Heart right ventricle (tissue), 16 donors: ENCODE data around the gene SLC25A13. TPM values are rescaled to one million over a fixed set of nuclear protein-coding genes. Genes with fewer than 3 reads are reported as not detected.

Experiments used
- ATAC-seq, 8 donors: fragments of 200-7000 bp; cut with Tn5 transposase; one replicate each; pipeline ENCODE4 v1.9.1; 2020; ENCODE audit warnings: mild to moderate bottlenecking in 8 of 8, moderate library complexity in 8 of 8, moderate number of reproducible peaks in 1 of 8
- DNase-seq, 2 donors: peaks; one replicate each; pipeline ENCODE4 v3.0.0-alpha.2; 2020
- H3K27ac ChIP-seq, 10 donors: fragments of 200-600 bp; sonication (generic) in 2 of 10; one replicate each; pipeline versions ENCODE4 v1.5.0 to v1.8.0; 2020 to 2022; ENCODE audit warnings: mild to moderate bottlenecking in 3 of 10
- H3K27me3 ChIP-seq, 7 donors: fragments of 200-600 bp; one replicate each; pipeline ENCODE4 v1.8.0; 2021 to 2022; ENCODE audit warnings: mild to moderate bottlenecking in 2 of 7
- H3K36me3 ChIP-seq, 9 donors: fragments of 200-600 bp; sonication (generic) in 1 of 9; one replicate each; pipeline versions ENCODE4 v1.5.0 to v1.8.0; 2020 to 2022; ENCODE audit warnings: mild to moderate bottlenecking in 2 of 9
- H3K4me1 ChIP-seq, 9 donors: fragments of 200-600 bp; sonication (generic) in 1 of 9; one replicate each; pipeline versions ENCODE4 v1.5.0 to v1.8.0; 2020 to 2022; ENCODE audit warnings: mild to moderate bottlenecking in 4 of 9
- H3K4me3 ChIP-seq, 10 donors: fragments of 200-600 bp; sonication (generic) in 2 of 10; one replicate each; pipeline versions ENCODE4 v1.5.0 to v1.8.0; 2020 to 2022; ENCODE audit warnings: mild to moderate bottlenecking in 7 of 10, moderate library complexity in 2 of 10
- H3K9me3 ChIP-seq, 11 donors: fragments of 200-600 bp in 10 of 11; sonication (generic) in 2 of 11; one replicate each; pipeline versions ENCODE4 v1.5.0 to v1.8.0; 2013 to 2022; ENCODE audit warnings: mild to moderate bottlenecking in 2 of 11, control low read depth in 1 of 11, moderate library complexity in 1 of 11
- CTCF ChIP-seq, 9 donors: fragments of 200-600 bp; sonication (generic) in 2 of 9; IDR thresholded peaks; one replicate each; pipeline versions ENCODE4 v1.5.0 to v1.8.0; 2021 to 2022; ENCODE audit warnings: antibody characterized with exemption in 9 of 9, mild to moderate bottlenecking in 5 of 9, moderate library complexity in 1 of 9
- WGBS, 2 donors: extraction: QIAGEN DNeasy Blood & Tissue Kit; methylation state at CpG; one replicate each; pipeline ENCODE4 v1.1.7; 2013; ENCODE audit warnings: inconsistent platforms in 1 of 2; 5-methylcytosine and 5-hydroxymethylcytosine counted together
- intact Hi-C, 10 donors: fragments of 100-400 bp; cut with DNase I; formaldehyde crosslinking; loops; one replicate each; pipeline versions ENCODE4 v1.11.1 to v1.14.2; 2022
- polyA plus RNA-seq, 2 donors: library from polyadenylated mRNA; stranded (reverse); fragments of 200-250 nt; gene quantifications; one replicate each; pipeline ENCODE4 v1.2.3, GENCODE V29; 2013
- total RNA-seq, 10 donors: library from RNA; stranded (reverse); fragmentation: NEBNext Ultra II Directional in 3 of 10; extraction: Animal tissue kit (Norgen Biotek cat#: 25700) in 3 of 10; gene quantifications; one replicate each; pipeline versions ENCODE4 v1.2.1 to v1.2.4, GENCODE V29; 2021 to 2023
- donor health status: Arrhythmogenic right ventricular cardiomyopathy.
- donor health status: ischemic (EF 13 %, LVEDD 7.1; RV severe dilation, severe dysfunction).
- donor health status: healthy with polysubstance abuse.
- donor health status: DM: no; HTN: yes; CAD: no.
- donor health status: DM: no; HTN: no; CAD: no.
- donor health status: ischemic (EF 25% LVEDD 6.9; RV normal size, moderate dysfunction).
- donor health status: ischemic (EF 25% LVEDD 5.7; RV mildly dilated, moderate dysfunction).
- donor health status: healthy.
- donor health status: DM: yes; HTN: yes; CAD: no.
- donor health status: Ischemic cardiomyopathy.
- donor health status: ischemic (EF 35%, LVEDD 5.7; RV mildly dilated, moderate dysfunction).
- donor health status: nonischemic (EF 11% LVEDD 7.7; RV severe dilation, severe dysfunction).
- donor health status: DM: yes; HTN: yes; CAD: no.
- donor health status: PGD.
- donor health status: ischemic (EF 29% LVEDD 5.4; RV normal size, mild dysfunction).
- donor health status: nonischemic (EF 23%, LVEDD 6.1; RV moderate dilation, normal function).

The SLC25A13 gene
- total and polyA plus RNA-seq, 12 donors: 5.2 to 15.3 (median 8.7) TPM

GRCh38 chr7:96253441-96253840, 68.5 kb downstream of the SLC25A13 start:
- H3K36me3 ChIP-seq: no peaks in the 10 kb centered on the region
- DNase-seq (no peak), ATAC-seq (no peak)
- H3K27ac ChIP-seq: no peak overlapping the region
- no peak overlapping the region for H3K4me3 ChIP-seq
- H3K27me3 ChIP-seq: no peaks in the 10 kb centered on the region
- H3K9me3 ChIP-seq: peaks cover 0 to 35% (median 6%) of the 10 kb centered on the region in 11 donors
- intact Hi-C loops: no loop called here
- TF ChIP-seq CTCF (IDR thresholded peaks at IDR 0.05): no peak
- WGBS, 2 donors: 65% methylated on average over 2 of the region's 2 CpGs
- peaks cover 0 to 10% (median 3%) of the 10 kb centered on the region in 9 donors for H3K4me1 ChIP-seq

- Histone ChIP-seq H3K36me3 (no peaks in the 10 kb centered on the region), H3K4me1 (peaks cover 0 to 10% (median 4%) of the 10 kb centered on the region in 9 donors), H3K9me3 (peaks cover 0 to 10% (median 0%) of the 10 kb centered on the region in 11 donors), H3K4me3 (no peak overlapping the region), H3K27ac (no peak overlapping the region), H3K27me3 (no peaks in the 10 kb centered on the region)
- intact Hi-C loops: no loop called here
- 71 to 81% methylated on average over 7 of the region's 7 CpGs for WGBS, 2 donors
- ATAC-seq (no peak), DNase-seq (no peak)
- TF ChIP-seq CTCF (IDR thresholded peaks at IDR 0.05): no peak
Measured at GRCh38 chr7:96250776-96251361, 71.0 kb downstream of the SLC25A13 start.

- Histone ChIP-seq H3K27me3 (no peaks in the 10 kb centered on the region), H3K4me3 (no peak overlapping the region)
Measured at GRCh38 chr7:96248405-96248804, 73.5 kb downstream of the SLC25A13 start.

GRCh38 chr7:96246919-96247318, 75.0 kb downstream of the SLC25A13 start:
- intact Hi-C loops: loop anchor here in 1 of 10 donors (10.0 kb wide), 1 partner anchor 68 kb away; no protein-coding TSS in a partner anchor
- H3K27me3 ChIP-seq: no peaks in the 10 kb centered on the region
- TF ChIP-seq CTCF (IDR thresholded peaks at IDR 0.05): no peak
- no peak overlapping the region for H3K27ac ChIP-seq
- no peaks in the 10 kb centered on the region for H3K36me3 ChIP-seq
- no peaks in the 10 kb centered on the region for H3K9me3 ChIP-seq
- H3K4me1 ChIP-seq: peaks cover 0 to 31% (median 4%) of the 10 kb centered on the region in 9 donors
- DNase-seq (no peak), ATAC-seq (no peak)
- no peak overlapping the region for H3K4me3 ChIP-seq
- 90 to 93% methylated on average over 3 of the region's 3 CpGs for WGBS, 2 donors

More at GRCh38 chr7:96248405-96248804, 73.5 kb downstream of the SLC25A13 start:
- Histone ChIP-seq H3K9me3 (no peaks in the 10 kb centered on the region), H3K36me3 (no peaks in the 10 kb centered on the region), H3K27ac (no peak overlapping the region), H3K4me1 (peaks cover 0 to 24% (median 3%) of the 10 kb centered on the region in 9 donors)
- WGBS, 2 donors: 85 to 86% methylated on average over 2 of the region's 2 CpGs
- no peak for DNase-seq
- TF ChIP-seq CTCF (IDR thresholded peaks at IDR 0.05): no peak
- no peak for ATAC-seq
- intact Hi-C loops: loop anchor here in 1 of 10 donors (10.0 kb wide), 1 partner anchor 66 kb away; no protein-coding TSS in a partner anchor
